A549 treated with AZD9567 at 1 μM for 4 hours (cell line): Measurements from ENCODE around the gene RXFP4. TPM values are rescaled to one million over a fixed set of nuclear protein-coding genes. Genes with fewer than 3 reads are reported as not detected.

Source experiments
- total RNA-seq: library from RNA; stranded (reverse); fragments of 200-300 nt; extraction: Qiagen RNA extraction; gene quantifications from 5 replicates; pipeline ENCODE4 v1.2.3, GENCODE V29; 2022; ENCODE audit not compliant: insufficient read depth

RXFP4 gene, protein sequence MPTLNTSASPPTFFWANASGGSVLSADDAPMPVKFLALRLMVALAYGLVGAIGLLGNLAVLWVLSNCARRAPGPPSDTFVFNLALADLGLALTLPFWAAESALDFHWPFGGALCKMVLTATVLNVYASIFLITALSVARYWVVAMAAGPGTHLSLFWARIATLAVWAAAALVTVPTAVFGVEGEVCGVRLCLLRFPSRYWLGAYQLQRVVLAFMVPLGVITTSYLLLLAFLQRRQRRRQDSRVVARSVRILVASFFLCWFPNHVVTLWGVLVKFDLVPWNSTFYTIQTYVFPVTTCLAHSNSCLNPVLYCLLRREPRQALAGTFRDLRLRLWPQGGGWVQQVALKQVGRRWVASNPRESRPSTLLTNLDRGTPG
- not detected in 5 replicates for total RNA-seq

DNA sequence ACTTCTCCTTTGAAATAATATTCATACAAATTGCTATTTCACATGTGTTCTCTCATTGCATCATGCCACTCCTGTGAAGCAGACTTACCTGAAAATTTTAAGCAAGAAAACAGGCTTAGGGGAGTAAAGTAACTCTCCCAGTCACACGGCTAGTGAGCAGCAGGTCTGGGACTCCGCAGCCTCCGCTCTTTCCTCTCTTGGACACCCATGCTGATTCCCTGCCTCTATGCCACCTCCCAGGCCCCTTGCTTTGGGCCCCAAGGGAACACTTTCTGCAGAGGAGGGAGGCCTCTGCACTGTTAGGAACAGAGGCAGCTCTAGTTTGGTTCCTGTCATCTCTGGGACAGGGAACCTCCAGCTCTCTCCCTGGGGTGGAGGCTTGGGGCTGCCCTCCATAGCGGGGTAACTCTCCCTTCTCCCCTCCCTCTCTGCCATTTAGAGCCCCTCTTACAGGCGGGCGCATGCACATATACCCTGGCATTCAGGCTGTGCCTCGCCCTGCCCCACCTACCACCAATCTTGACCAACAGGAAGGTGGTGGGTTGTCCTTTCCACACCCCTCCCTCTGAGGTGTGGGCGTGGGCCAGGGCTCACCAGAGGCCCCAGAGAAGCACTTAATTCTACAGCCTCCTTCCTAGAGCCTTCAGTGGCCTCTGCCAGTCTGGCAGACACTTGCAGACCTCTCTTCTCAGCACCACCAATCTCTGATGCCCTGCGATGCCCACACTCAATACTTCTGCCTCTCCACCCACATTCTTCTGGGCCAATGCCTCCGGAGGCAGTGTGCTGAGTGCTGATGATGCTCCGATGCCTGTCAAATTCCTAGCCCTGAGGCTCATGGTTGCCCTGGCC lies at the start of gene RXFP4:
Gene RXFP4, plus strand, starts transcription at position 646 of the 852 bp plus-strand sequence. Its CDS starts 72 bp downstream, at position 718.

DNA sequence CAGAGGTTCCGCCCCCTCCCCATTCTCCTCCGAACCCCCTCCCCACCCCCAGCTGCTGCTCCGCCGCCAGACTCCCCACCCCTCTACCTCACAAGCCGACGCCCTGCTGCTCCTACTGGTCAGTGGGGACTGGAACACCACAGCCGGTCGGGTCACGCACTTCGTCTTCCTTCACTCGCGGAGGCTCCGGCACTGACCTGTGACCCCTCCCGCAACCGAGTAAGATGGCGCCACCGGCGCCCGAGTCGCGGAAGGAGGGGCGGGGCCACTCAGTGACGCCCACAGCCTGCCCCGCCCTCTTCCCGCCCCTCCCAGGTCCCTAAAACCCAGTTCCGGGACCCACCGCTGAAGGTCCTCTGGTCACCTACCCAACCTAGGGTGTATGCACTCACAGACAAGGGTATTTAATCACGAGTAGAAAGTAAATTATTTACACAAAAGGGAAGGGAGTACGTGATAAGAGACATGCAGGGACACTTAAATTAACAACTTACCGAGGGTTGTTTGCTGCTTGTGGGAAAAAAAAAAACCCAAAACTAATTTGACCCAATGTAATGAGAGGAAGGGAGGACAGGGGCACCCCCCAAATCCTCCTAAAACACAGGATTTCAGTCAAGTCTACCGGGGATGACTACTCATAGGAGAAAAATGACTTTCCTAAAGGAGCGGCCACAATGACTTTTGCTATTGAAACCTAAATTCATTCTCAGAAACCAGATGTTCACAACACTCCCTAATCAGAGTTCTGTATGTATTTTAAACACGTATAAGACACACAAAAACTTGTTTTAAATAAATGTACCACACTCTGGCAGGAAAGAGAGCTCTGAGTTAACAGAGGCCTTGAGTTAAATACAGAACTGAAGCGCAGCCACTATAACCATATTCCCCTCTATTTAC lies 30.0 kb upstream of the RXFP4 start, which contains the start of gene RIT1:
Gene RIT1, minus strand, starts transcription at position 194 of the 900 bp plus-strand sequence. CDS start 588 bp downstream, outside the sequence.

DNA sequence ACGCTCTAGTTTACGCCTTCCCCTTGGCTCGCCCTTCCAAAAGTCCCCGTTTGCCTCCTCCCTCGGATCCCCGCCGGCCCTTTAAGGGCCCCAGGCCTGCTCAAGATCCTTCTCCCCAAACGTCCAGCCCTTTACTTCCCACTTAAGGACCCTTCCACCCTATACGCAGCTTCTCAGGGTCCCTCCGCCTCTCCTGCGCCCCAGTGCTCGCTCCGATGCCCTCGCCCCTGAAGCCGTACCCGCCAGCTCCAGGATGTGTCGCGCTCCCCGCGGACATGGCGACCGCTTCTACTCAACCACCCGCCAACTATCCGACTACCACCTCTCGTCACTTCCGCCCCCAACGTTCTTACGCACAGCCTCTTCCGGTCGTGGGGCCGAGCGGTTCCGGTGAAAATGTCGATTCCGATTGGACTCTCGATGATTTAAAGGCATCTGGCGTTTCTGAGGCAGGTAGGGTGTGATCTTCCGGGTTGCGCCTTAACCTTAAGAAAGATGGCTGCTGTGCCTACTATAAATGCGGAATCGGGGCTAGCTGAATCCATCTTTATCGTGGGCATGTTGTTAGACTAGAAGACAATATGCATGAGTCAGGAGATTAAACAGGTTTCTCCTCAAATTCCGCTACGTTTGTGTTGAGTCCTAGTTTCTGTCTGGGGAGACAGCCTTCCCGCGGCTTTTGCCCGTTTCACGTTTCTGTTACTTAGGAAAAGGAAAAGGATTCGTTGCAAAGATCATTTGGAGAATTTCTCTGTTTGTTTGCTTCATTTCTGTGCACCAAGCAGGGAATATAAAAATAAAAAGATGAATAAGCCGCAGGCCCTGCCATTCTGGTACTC lies 7.1 kb upstream of the RXFP4 start, which contains the start of gene KHDC4:
Gene KHDC4, minus strand, starts transcription at position 317 of the 839 bp plus-strand sequence. Its CDS starts 40 bp downstream, at position 277.

DNA sequence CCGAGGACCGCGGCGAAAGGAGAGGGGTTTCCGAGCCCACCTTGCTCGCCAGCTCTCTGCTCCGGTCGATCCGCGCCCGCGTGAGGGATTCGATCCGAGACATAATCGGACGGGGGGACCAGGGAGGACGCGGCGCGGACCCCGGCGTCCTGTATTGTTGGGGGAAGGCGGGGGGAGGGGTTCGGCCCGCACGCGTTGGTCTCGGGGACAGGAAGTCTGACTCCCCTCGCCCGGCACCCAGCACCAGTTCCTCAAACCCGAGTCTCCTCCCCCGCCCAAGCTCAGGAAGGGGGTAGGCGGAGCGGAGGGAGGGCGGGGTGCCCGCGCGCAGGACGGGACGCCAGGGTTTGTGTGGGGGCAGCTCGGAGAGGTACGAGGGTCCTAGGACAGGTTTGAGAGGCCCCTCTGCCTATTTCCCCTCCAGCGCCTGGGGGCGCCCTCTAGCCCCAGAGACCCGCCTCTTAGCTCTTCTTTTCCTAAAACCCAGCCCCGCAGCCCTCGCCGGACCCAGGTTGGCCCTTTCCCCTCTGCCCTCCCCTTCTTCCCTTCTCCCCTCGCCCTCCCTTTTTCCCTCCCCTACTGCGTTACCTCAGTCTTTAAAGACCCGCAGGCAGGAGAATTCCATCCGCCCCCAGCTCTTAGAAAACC lies 37.0 kb downstream of the RXFP4 start, which contains the start of gene ARHGEF2:
Gene ARHGEF2, minus strand, starts transcription at position 223 of the 648 bp plus-strand sequence. Its CDS starts 120 bp downstream, at position 103.

Other genes with a start within 250 kb of the RXFP4 start
- 11.3 to 16.5 TPM (median 15.0 TPM) in 5 replicates for gene GON4L, start 84.4 kb upstream of the RXFP4 start, total RNA-seq
- 1.1 to 1.3 TPM (median 1.2 TPM) in 5 replicates for gene SYT11, start 82.1 kb upstream of the RXFP4 start, total RNA-seq
- gene RIT1, start 30.3 kb upstream of the RXFP4 start, total RNA-seq: 11.4 to 22.1 TPM (median 20.9 TPM) in 5 replicates
- gene KHDC4, start 7.2 kb upstream of the RXFP4 start, total RNA-seq: 16.5 to 26.8 TPM (median 24.4 TPM) in 5 replicates
- 28.7 to 34.5 TPM (median 32.0 TPM) in 5 replicates for gene ARHGEF2, start 36.9 kb downstream of the RXFP4 start, total RNA-seq
- 256 to 265 TPM (median 262 TPM) in 5 replicates for gene SSR2, start 79.3 kb downstream of the RXFP4 start, total RNA-seq
- gene UBQLN4, start 112.2 kb downstream of the RXFP4 start, total RNA-seq: 36.3 to 42.3 TPM (median 39.8 TPM) in 5 replicates
- gene LAMTOR2, start 113.1 kb downstream of the RXFP4 start, total RNA-seq: 129 to 164 TPM (median 158 TPM) in 5 replicates
- not detected in 5 replicates for gene RAB25, start 119.5 kb downstream of the RXFP4 start, total RNA-seq
- gene MEX3A, start 140.8 kb downstream of the RXFP4 start, total RNA-seq: 0.82 to 2.4 TPM (median 1.4 TPM) in 5 replicates
- 534 to 757 TPM (median 712 TPM) in 5 replicates for gene LMNA, start 173.1 kb downstream of the RXFP4 start, total RNA-seq
- gene SEMA4A, start 211.9 kb downstream of the RXFP4 start, total RNA-seq: 0.31 to 0.50 TPM (median 0.38 TPM) in 4 of 5 replicates, not detected in the other